Stimulated activated memory B cell treated with anti-CD40 and anti-IgM and Interleukin-4, amounts not matched to agents 10 μg/mL and 1 μg/mL and 100 μg/mL, for 72 hours (primary cell): Measurements from ENCODE around the gene WNT3A.

Experiments used
- ATAC-seq: fragments of 150-1000 bp; cut with Tn5 transposase; 2 replicates; pipeline ENCODE4 v1.10.0; 2021
- H3K27ac Mint-ChIP-seq: one replicate; pipeline ENCODE4 v1.8.0; 2022; ENCODE audit warnings: mild to moderate bottlenecking, mixed read lengths
- H3K27me3 Mint-ChIP-seq: one replicate; pipeline ENCODE4 v1.8.0; 2022; ENCODE audit warnings: mixed read lengths
- H3K36me3 Mint-ChIP-seq: one replicate; pipeline ENCODE4 v1.8.0; 2022; ENCODE audit warnings: mixed read lengths
- H3K4me1 Mint-ChIP-seq: one replicate; pipeline ENCODE4 v1.8.0; 2022; ENCODE audit warnings: mixed read lengths
- H3K4me3 Mint-ChIP-seq: one replicate; pipeline ENCODE4 v1.8.0; 2022; ENCODE audit warnings: mild to moderate bottlenecking, moderate library complexity, mixed read lengths
- H3K9me3 Mint-ChIP-seq: one replicate; pipeline ENCODE4 v1.8.0; 2022; ENCODE audit warnings: mixed read lengths

Gene WNT3A

GRCh38 chr1:228044961-228045360, 38.2 kb downstream of the WNT3A start:
- Mint-ChIP-seq H3K27ac (no peak overlapping the region), H3K36me3 (no peaks in the 10 kb centered on the region), H3K9me3 (peaks cover 6% of the 10 kb centered on the region), H3K4me1 (no peaks in the 10 kb centered on the region), H3K27me3 (peaks cover 22% of the 10 kb centered on the region), H3K4me3 (no peak overlapping the region)
- ATAC-seq = no peak

GRCh38 chr1:228045405-228045804, 38.6 kb downstream of the WNT3A start:
- Mint-ChIP-seq H3K36me3 (no peaks in the 10 kb centered on the region), H3K27me3 (peaks cover 22% of the 10 kb centered on the region), H3K4me1 (no peaks in the 10 kb centered on the region), H3K27ac (no peak overlapping the region), H3K9me3 (peaks cover 6% of the 10 kb centered on the region), H3K4me3 (no peak overlapping the region)
- no peak for ATAC-seq

- Mint-ChIP-seq H3K27me3 (peaks cover 24% of the 10 kb centered on the region), H3K36me3 (no peaks in the 10 kb centered on the region), H3K4me3 (no peak overlapping the region), H3K4me1 (no peaks in the 10 kb centered on the region), H3K9me3 (peaks cover 6% of the 10 kb centered on the region), H3K27ac (no peak overlapping the region)
- no peak for ATAC-seq
These were observed 39.1 kb downstream of the WNT3A start for GRCh38 chr1:228045871-228046270.

- Mint-ChIP-seq H3K27me3 (peaks cover 31% of the 10 kb centered on the region), H3K27ac (no peak overlapping the region), H3K9me3 (peaks cover 6% of the 10 kb centered on the region), H3K4me1 (no peaks in the 10 kb centered on the region), H3K4me3 (no peak overlapping the region), H3K36me3 (no peaks in the 10 kb centered on the region)
- no peak for ATAC-seq
These were observed 39.8 kb downstream of the WNT3A start for GRCh38 chr1:228046421-228047182.

- Mint-ChIP-seq H3K27me3 (peaks cover 37% of the 10 kb centered on the region), H3K4me1 (no peaks in the 10 kb centered on the region), H3K27ac (no peak overlapping the region), H3K9me3 (peaks cover 6% of the 10 kb centered on the region), H3K36me3 (no peaks in the 10 kb centered on the region), H3K4me3 (no peak overlapping the region)
- no peak for ATAC-seq
These were observed 40.3 kb downstream of the WNT3A start for GRCh38 chr1:228047183-228047466.

GRCh38 chr1:228048120-228048519, 41.3 kb downstream of the WNT3A start:
- ATAC-seq = no peak
- peaks cover 47% of the 10 kb centered on the region for H3K27me3 Mint-ChIP-seq
- H3K36me3 Mint-ChIP-seq = no peaks in the 10 kb centered on the region
- H3K27ac Mint-ChIP-seq = no peak overlapping the region
- no peak overlapping the region for H3K4me3 Mint-ChIP-seq
- H3K9me3 Mint-ChIP-seq = peaks cover 6% of the 10 kb centered on the region
- no peaks in the 10 kb centered on the region for H3K4me1 Mint-ChIP-seq

- Mint-ChIP-seq H3K4me1 (no peaks in the 10 kb centered on the region), H3K36me3 (peaks cover 4% of the 10 kb centered on the region), H3K27me3 (peaks cover 53% of the 10 kb centered on the region), H3K27ac (no peak overlapping the region), H3K4me3 (no peak overlapping the region), H3K9me3 (peaks cover 9% of the 10 kb centered on the region)
- ATAC-seq = peak; percentile 28
These were observed 42.0 kb downstream of the WNT3A start for GRCh38 chr1:228048659-228049298.

- Mint-ChIP-seq H3K27ac (no peak overlapping the region), H3K36me3 (peaks cover 4% of the 10 kb centered on the region), H3K9me3 (peaks cover 12% of the 10 kb centered on the region), H3K4me1 (no peaks in the 10 kb centered on the region), H3K4me3 (no peak overlapping the region), H3K27me3 (peaks cover 66% of the 10 kb centered on the region)
- ATAC-seq = no peak
These were observed 43.9 kb downstream of the WNT3A start for GRCh38 chr1:228050571-228051231.

- ATAC-seq = no peak
- peaks cover 3% of the 10 kb centered on the region for H3K36me3 Mint-ChIP-seq
- peaks cover 68% of the 10 kb centered on the region for H3K27me3 Mint-ChIP-seq
- peaks cover 5% of the 10 kb centered on the region for H3K9me3 Mint-ChIP-seq
- no peak overlapping the region for H3K4me3 Mint-ChIP-seq
- H3K27ac Mint-ChIP-seq = no peak overlapping the region
- peaks cover 11% of the 10 kb centered on the region for H3K4me1 Mint-ChIP-seq
These were observed 51.6 kb downstream of the WNT3A start for GRCh38 chr1:228058172-228058948.

- Mint-ChIP-seq H3K4me1 (peaks cover 11% of the 10 kb centered on the region), H3K27ac (no peak overlapping the region), H3K27me3 (peaks cover 69% of the 10 kb centered on the region)
These were observed 52.3 kb downstream of the WNT3A start for GRCh38 chr1:228058949-228059633.

GRCh38 chr1:228059634-228060457, 53.0 kb downstream of the WNT3A start:
- Mint-ChIP-seq H3K4me3 (peak overlapping the region; percentile 21), H3K27ac (no peak overlapping the region), H3K4me1 (peaks cover 11% of the 10 kb centered on the region), H3K27me3 (peaks cover 64% of the 10 kb centered on the region), H3K9me3 (no peaks in the 10 kb centered on the region), H3K36me3 (no peaks in the 10 kb centered on the region)
- ATAC-seq = peak; percentile 40

More at GRCh38 chr1:228058949-228059633, 52.3 kb downstream of the WNT3A start:
- H3K36me3 Mint-ChIP-seq = no peaks in the 10 kb centered on the region
- ATAC-seq = peak; percentile 37
- no peak overlapping the region for H3K4me3 Mint-ChIP-seq
- peaks cover 3% of the 10 kb centered on the region for H3K9me3 Mint-ChIP-seq

GRCh38 chr1:228060458-228061190, 53.8 kb downstream of the WNT3A start:
- H3K4me3 Mint-ChIP-seq = no peak overlapping the region
- ATAC-seq = no peak
- H3K4me1 Mint-ChIP-seq = peaks cover 11% of the 10 kb centered on the region
- H3K27me3 Mint-ChIP-seq = peaks cover 69% of the 10 kb centered on the region
- H3K9me3 Mint-ChIP-seq = no peaks in the 10 kb centered on the region
- H3K27ac Mint-ChIP-seq = no peak overlapping the region
- H3K36me3 Mint-ChIP-seq = no peaks in the 10 kb centered on the region

GRCh38 chr1:228061411-228062084, 54.8 kb downstream of the WNT3A start:
- Mint-ChIP-seq H3K4me1 (peaks cover 11% of the 10 kb centered on the region), H3K9me3 (no peaks in the 10 kb centered on the region), H3K36me3 (no peaks in the 10 kb centered on the region), H3K27me3 (peaks cover 78% of the 10 kb centered on the region), H3K4me3 (no peak overlapping the region), H3K27ac (no peak overlapping the region)
- no peak for ATAC-seq
